ENCODE results near the gene GGT7.
"Not testable (repeated sequence)": the region's sequence is repeated elsewhere in the genome, so short reads cannot be mapped to it uniquely, and the experiment has no call there.

GGT7 gene

DNA sequence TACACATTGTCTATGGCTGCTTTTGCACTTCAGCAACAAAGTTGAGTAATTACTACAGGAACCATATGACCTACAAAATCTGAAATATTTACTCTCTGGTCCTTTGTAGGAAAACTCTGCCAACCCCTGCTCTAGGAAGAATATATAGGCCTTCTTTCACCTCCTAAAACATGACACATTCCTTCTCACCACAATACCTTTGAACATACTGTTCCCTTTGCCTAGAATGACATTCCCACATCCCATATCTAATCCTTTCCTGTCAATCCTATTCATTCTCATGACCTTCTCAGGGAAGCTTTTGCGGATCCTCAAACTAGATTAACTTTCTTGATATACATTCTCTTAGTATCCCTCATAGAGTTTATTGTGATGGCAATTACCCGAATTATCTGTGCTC, 29.2 kb downstream of the GGT7 start:
- DNase-seq, result no peak

DNA sequence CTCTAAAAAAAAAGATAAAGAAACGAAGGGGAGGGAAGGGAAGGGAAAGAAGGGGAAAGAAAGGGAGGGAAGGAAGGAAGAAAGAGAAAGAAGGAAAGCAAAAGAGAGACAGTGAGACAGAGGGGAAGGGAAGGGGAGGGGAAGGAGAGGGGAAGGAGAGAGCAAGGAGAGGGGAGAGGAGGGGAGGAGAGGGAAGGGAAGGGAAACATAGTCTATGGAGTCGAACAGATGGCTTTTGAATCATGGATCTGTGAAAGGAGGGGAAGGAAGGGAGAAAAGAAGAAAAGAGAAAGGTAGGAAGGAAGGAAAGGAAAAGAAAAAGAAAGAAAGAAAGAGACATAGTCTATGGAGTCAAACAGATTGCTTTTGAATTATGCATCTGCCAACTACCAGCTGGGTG, 30.5 kb downstream of the GGT7 start:
- DNase-seq, result no peak

DNA sequence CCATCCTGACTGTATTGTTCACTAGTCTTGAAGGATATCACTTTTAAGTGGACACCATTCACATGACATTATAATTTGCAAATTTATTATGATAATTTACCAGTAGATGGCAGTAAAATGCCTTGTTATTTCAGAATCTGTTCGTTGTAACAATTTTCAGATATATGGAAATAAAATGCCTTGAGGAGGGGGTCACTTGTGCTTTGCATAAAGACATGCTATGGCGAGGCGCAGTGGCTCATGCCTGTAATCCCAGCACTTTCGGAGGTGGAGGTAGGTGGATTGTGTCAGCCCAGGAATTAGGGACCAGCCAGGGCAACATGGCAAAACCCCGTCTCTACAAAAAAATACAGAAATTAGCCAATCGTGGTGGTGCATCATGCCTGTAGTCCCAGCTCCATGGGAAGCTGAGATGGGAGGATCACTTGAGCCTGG, 38.2 kb downstream of the GGT7 start:
- peak; percentile 54 for DNase-seq

- DNase-seq, result no peak
Measured at GRCh38 chr20:34831936-34832335, 40.7 kb downstream of the GGT7 start.

DNA sequence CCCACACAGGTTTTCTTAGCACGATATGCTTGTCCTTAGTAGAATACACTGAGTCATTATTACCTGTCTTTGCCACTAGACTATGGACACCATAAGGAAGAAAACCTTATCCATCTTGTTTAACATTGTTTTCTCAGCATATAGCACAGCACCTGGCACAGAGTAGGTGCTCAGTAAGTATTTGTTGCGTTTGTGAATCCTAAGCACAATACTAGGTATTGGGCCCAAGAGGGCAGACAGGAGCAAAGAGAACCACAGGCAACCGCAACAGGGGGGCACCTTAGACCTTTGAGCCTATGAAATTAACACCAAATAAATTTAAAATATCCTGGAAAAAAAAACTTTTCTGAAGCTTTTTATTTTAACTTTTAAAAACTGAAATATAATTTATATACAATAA, 43.5 kb downstream of the GGT7 start:
- no peak for DNase-seq

DNA sequence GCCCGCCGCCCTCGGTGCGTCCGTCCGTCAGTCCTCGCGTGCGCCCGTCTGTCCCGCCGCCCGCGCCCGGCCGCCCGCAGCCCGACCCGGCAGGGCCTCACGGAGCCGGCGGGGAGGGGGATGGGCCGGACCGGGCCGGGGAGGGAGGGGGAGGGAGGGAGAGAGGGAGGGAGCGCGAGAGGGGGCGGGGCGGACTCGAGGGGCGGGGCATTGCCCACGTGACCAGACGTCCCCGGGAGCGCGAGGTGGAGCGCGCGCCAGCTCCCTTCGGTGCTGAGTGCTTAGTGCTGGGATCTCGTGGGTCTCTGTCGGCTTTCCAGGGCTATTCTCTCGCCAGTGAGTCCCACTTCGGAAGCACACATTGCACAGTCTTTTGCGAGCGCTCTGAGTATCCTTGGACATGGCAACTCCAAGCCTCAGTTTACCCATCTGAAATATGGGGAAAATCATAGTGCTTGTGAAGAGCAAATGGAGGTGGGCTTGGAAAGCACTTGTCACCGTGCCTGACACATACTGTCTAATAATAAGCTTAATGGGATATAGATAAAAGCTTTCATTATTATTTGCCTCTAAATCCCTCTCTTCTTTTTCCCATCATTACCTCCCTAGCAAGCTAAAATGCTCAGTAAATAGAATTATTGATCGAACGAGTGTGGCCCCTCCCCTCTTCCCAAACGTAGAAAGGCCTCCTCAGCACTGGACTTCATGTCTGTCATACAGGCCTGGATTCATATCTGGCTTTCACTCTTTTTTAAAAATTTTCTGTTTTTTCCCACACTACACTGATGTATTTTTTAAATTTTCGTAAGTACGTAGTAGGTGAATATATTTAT, 46.9 kb downstream of the GGT7 start, which contains the start of gene NCOA6:
NCOA6 (minus strand) TSS at position 122 of the 833 bp plus-strand sequence. CDS start 43,296 bp downstream, outside the sequence.
- peak; percentile 89 for DNase-seq

DNA sequence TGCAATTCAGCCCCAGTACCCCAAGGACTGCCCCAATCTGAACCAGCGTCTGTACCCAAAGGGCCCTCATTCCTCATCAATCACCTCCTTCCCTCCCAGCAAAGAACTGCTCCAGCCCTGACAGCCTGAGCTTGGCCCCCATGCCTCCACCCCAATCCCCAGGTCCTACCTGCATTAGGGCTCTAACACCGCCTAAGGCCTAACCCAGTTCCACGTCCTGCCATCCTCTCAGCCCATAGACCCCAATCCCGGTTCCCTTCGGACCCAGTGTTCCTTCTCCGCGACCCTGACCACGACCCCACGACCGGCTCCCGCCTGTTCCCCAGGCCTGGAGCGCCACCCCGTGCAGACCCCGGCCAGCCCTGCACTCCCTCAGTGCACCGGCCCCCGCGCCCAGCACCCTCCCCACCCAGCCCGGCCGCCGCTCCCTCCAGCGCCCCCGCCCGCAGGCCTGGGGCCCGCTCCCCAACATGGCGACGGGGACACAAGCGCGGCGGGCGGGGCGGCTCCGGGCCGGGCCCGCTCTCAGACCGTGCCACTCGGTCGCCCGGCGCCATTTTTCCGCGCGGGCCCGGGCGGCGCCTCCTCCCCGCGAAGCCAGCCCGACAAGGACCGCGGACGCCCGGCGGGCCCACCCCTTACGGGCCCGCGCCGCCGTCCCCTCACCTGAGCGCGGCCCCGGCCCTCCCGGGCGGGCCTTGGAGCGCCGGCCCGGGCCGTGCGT, 47.7 kb downstream of the GGT7 start:
- peak; percentile 74 for DNase-seq

- DNase-seq, result peak; percentile 79
Measured at GRCh38 chr20:34824452-34824805, 48.2 kb downstream of the GGT7 start.

DNA sequence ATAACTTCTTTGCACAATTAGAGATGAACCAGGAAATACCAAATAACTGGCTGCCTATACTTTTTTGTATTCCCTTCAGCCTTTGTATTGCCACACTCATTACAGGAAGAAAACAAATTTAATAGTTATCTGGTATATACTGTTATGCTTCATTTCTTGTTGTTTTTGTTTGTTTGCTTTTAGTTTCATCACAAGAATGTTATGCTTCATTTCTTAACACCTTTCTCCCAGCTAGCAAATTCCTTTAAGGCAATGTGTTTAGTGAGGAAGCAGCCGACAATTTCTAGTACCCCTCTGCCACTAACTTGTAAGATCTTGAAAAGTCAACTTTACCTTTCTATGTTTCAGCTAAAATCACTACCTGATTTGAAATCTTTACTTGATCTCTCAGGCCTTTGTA, 48.6 kb downstream of the GGT7 start:
- no peak for DNase-seq

GRCh38 chr20:34820805-34821578, 51.7 kb downstream of the GGT7 start:
- DNase-seq, result no peak

DNA sequence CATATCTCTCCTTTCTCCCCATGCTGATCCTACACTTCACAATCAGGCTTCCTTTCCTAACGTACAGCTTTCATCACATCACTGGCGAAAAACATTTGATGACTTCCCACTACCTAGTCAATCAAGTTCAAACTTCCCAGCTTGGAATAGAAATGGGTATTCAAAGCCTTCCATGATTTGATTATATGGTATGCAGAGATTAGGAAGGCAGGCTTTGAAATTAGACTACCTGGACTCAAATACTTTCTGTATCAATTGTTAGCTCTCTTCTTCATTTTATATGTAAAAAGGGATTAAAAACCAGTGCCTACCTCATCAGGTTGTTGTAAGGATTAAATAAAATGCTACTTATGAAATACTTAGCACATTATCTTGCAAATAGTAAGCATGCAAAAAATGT, 54.9 kb downstream of the GGT7 start:
- DNase-seq, result no peak

- DNase-seq, result no peak
Measured at GRCh38 chr20:34817072-34817471, 55.6 kb downstream of the GGT7 start.

- no peak for DNase-seq
Measured at GRCh38 chr20:34815636-34816035, 57.0 kb downstream of the GGT7 start.

GRCh38 chr20:34808583-34808982, 64.1 kb downstream of the GGT7 start:
- DNase-seq, result no peak

DNA sequence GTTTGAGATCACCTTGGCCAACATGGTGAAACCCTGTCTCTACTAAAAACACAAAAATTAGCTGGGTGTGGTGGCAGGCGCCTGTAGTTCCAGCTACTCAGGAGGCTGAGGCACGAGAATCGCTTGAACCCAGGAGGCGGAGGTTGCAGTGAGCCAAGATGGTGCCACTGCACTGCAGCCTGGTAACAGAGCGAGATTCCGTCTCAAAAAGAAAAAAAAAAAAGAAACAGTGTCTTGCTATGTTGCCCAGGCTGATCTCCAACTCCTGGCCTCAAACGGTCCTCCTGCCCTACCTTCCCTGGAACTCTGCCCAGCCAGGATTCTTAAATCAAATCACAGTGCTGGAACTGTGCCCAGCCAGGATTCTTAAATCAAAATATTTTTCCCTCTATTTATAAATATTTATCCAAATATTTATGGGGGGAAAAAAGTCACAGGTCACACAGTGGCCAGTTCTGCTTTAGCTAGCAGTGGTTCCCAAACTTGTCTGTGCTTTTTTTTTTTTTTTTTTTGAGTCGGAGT, 64.7 kb downstream of the GGT7 start:
- not testable (repeated sequence) for DNase-seq

- DNase-seq, result no peak
Measured at GRCh38 chr20:34806255-34806654, 66.4 kb downstream of the GGT7 start.

DNA sequence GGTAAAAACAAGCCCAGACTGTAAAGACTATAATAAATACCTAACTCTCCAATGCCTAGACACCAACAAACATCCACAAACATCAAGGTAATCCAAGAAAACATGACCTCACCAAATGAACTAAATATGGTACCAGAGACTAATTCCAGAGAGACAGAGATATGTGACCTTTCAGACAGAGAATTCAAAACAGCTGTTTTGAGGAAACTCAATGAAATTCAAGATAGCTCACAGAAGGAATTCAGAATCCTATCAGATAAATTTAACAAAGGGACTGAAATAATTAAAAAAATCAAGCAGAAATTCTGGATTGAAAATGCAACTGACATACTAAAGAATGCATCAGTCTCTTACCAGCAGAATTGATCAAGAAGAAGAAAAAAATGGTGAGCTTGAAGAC, 73.8 kb downstream of the GGT7 start:
- no peak for DNase-seq

- DNase-seq, result no peak
Measured at GRCh38 chr20:34798328-34798727, 74.3 kb downstream of the GGT7 start.

DNA sequence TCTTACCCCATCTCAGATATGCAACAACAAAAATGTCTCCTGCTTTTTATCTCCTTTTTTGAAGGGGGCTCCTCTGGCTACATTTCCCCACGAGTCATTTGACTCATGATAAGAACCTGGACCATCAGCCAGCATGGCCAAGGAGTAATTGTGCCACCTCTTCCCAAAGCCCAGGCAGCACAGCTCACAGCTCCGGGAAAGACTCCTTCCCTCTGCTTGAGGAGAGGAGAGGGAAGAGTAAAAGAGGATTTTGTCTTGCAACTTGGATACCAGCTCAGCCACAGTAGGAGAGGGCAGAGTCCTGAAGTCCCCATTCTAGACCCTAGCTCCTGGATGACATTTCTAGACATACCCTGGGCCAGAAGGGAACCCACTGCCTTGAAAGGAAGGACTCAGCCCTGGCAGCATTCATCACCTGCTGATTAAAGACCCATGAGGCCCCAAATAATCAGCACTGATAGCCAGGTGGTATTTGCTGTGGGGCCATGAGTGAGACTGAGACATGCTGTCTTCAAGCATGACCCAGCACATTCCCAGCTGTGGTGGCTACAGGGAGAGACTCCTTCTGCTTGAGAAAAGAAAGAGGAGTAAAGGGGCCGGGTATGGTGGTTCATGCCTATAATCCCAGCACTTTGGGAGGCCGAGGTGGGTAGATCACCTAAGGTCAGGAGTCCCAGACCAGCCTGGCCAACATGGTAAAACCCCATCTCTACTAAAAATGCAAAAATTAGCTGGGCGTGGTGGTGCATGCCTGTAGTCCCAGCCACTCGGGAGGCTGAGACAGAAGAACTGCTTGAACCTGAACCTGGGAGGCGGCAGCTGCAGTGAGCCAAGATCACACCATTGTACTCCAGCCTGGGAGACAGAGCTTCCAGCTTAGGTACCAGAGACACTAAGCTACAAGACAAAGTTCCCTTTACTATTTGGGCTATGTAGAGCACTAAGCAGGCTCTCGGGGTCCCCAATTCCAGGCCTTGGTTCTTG, 75.4 kb downstream of the GGT7 start:
- DNase-seq, result no peak
